GM19240 (cell line): ENCODE results near the gene MRPS6.

Experiments used
- DNase-seq: peaks from one replicate; pipeline ENCODE4 v3.0.0; 2011; ENCODE audit warnings: low spot score; ENCODE audit not compliant: insufficient read length

Gene MRPS6

DNA sequence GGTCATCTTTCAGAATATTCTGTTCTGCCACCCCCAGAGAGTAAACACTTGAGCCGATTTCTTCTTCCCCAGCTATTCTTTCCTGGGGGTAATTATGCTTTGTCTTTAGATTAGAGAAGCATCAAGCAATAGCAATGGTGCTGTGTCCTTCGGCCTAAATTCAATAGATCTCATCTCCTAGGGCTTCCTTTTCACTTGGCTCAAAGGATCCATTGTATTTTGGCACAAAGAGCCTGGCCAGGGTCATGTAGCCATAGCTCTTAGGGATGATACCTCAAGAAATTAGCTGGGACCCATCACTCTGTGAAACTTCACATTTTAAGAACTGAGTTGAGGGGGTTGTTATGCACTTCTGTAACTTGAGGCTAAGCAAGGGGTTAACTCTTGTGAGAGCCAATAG, 27.0 kb downstream of the MRPS6 start:
- DNase-seq, result no peak

DNA sequence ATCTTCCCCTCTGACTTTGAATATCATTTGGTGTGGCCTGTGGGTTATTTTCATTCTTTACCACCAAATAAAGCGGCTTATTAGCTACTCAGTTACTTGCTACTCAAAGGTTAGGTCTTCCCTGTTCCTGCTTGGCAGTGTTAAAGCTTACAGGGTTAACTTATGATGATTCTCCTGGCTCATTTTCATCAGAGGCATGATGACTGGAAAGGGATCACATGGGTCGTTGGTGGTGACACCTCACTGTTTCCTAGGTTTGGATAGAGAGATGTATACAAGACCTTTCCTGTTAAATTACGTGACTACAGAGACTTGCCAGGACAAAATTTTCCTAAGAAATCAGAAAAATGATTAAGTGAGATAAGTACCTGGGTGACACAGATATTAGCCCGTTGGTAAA, 27.4 kb downstream of the MRPS6 start:
- no peak for DNase-seq

DNA sequence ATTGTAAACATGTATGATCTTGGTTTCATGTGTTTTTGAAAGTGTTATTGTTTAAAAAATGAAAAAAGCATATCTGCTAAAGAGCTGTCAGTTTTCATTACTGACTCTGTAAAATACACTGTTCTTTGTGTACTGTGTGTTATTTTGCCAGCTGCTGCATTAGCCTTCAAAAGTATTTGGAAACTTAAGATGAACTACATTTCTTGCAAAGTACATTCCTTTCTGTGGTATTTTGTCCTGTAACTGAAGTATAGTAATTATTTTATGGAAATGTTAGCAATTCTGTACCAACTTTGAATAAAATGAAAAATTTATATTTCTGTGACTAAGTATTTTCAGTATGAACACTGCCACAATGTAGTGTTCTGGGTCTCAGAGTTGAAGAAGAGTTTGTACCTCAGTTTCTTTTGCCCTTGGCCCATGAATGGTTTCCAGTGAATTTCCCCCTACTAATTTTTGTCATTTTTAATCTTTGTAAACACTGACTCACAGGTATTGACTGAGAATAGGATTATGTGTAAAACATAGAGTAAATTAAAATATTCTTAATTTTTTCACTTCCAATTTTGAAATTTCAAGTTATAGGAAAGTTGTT, 32.7 kb downstream of the MRPS6 start:
- no peak for DNase-seq

DNA sequence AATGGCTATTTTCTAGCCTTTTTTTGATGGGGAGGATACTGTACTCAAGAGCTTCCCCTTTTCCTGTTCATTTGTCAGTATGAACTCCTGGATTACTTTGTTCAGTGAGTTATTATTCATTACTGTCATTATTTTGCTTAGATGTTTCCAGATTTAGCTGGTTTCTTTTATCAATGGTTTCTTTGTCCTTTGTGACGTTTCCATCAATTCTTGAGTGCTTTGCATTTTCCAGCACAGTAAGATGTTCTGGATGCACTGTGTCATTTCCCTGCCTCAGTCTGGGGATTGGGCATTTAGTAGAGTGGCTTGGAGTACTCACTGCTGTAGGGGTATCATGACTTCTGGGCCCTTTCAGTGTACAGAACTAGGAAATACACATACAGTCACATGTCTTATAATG, 34.2 kb downstream of the MRPS6 start:
- DNase-seq, result no peak

DNA sequence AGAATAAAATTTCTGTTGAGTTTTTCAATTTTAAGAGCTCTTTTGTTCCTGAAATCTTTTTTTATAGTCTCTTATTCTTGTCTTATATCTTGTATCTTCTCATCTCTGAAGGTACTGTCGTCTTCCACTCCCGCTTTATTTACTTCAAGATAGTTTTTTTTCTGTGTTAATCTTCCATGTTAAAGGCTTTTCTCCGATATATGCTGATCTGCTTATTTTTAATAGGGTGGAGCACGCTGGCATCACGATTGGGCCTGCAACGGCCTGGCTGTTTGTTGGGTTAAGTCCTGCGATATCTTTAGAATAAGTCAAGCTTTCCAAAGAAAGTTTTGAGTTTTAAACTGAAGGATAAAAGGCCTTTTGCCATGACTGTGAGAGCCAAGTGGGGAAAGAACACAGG, 35.7 kb downstream of the MRPS6 start:
- no peak for DNase-seq

DNA sequence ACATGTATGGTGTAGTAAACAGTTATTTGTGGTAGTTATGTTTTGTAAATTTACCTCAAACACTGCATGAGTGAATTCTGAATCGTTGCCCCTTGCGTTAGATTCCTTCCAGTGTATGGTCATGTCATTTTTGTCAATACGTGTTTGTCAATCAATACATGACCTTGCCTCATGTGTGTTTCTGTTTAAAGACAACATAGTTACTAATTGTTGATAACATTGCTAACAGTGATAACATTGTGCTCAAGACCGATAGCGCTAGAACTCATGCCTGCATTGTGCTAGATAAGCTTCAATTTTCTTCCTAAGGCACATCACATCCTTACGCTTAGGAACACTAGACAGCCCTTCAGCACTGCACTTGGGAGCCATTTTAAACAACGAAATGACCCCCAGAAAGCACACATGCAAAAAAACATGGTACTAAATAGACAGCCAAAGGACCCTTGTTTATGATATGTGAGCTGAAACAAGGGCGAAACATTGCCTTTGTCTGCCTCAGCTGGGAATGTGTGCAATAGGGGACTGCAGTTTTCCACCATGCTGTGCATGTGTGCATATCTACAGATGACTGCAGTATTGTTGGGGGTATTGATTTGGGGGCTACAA, 37.3 kb downstream of the MRPS6 start:
- DNase-seq, result no peak

DNA sequence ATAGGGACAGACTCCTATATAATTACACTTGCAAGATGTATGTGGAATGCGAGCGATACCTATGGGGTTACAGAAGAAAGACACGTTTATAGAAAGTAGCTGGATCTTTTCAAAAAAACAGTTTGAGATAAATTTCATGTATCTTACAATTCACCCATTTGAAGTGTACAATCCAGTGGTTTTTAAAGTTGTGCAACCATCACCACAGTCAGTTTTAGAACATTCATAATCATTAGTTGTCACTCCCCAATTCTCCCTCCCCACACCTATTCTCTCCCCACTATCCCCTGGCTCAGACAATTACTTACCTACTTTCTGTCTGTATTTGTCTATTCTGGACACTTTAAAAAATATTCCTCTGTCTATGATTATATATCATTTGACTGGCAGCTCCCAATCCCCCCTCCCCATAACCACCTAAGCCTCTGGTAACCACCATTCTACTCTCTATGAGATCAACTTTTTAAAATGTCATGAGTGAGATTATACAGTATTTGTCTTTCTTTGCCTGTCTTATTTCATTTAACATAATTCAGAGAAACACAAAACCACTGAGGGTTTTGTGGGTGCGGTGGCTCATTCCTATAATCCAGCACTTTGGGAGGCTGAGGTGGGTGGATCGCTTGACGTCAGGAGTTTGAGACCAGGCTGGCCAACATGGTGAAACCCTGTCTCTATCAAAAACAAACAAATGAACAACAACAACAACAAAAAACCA, 39.1 kb downstream of the MRPS6 start:
- no peak for DNase-seq

DNA sequence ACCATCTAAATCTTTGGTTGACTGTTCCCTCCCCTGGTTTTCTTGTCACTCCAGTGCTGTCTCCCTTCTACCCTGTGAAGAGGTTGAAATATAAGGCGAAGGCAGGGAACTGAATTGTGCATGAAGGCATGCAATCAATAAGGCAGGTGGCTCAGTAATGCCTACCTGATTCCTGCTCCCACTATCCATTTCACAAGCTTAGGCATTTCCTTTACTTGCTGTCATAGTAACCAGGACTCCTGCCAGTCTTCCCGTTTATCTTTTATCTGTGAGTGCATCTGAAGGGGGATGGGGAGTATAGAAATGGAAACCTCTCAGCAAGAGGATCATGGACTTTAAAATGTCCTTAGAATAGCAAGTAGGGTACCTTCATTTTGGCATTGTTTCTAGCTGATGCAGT, 40.5 kb downstream of the MRPS6 start:
- no peak for DNase-seq

DNA sequence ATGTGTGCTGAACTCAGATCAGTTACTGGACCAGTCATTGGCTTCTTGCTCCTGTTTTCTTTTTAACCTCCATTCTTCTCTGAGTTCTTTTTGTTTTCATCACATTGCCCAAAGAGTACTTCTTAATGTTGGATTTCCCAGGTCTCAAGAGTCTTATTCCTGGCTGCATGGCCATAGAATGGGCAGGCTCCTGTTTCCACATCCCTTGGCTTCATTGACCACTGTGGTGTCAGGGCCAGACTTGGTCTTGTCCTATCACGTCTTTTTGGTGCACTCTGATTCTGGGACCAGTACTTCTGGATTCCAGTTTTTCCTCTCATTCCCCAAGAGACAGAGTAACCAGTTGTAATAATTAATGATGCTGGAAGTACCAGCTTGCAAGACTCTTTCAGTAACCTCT, 41.8 kb downstream of the MRPS6 start:
- no peak for DNase-seq

DNA sequence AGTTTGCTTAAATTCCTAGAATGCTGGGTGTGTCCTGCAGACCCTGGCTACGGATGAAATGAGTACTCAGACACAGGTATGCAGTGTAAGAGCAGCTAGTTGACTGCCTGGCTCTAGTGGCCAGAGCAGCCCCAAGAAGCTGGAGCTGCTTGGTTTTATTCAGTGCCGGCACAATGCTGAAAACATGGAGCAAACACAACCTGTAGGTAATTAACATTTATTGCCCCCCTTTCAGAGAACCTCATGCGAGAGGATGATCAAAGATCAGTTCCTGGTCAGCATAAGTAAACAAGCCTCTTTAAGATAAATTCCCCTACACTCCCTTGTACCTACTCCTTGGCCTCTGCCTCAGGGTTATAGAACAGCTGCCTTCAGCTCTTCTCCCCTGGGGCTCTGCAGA, 43.2 kb downstream of the MRPS6 start:
- no peak for DNase-seq

DNA sequence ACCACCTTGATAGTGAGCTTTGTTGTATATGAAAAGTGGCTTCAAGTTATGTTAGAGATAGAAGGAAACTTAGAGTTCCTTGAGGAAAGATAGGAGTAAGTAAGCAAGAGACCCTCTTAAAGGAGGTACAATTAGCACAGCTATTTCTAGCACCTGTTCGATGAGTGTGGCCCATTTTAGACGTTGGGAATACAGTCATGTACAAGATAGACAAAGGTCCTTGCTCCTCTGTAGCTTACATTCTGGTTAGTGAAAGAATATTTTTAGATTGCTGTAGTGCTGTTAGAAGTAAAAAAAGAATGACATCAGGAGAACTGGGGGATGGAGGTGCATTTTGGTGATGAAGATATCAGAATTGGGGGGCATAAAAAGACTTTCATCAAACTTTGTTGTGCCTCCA, 47.5 kb downstream of the MRPS6 start:
- no peak for DNase-seq

DNA sequence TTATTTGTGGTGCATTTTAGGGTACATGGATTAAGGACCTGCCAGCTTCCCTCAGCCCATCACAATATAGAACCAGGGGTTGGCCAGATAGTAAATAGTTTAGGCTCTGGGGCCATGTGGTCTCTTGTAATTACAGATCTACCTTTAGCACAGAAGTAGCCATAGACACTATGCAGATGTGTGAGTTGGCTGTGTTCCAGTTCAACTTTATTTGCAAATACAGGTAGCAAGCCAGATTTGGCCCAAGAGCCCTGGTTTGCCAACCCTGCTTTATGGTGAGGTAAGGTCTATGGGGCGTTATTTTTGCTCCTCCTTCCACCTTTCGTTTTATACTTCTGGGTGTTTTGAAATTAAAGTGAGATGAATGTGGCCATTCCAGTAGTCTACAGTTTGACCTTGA, 48.7 kb downstream of the MRPS6 start:
- no peak for DNase-seq

DNA sequence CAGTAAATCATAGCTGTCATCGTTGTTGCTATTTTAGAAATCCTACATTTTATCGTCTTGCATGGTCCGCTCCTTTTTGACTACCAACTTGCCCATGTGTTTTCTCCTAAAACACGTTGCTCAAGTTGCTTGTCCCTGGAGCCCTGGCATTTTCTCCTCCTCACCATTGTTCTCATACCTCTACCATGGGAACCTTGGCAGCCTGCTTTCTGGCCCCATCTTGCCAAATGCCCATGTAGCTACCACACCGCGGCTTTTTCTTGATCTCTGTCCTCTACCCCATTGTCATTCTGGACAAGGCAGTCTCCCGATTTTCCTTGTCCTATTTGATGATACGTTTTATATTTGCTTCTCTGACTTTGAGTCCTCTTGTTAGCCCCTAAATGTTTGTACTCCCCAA, 50.2 kb downstream of the MRPS6 start:
- DNase-seq, result no peak

DNA sequence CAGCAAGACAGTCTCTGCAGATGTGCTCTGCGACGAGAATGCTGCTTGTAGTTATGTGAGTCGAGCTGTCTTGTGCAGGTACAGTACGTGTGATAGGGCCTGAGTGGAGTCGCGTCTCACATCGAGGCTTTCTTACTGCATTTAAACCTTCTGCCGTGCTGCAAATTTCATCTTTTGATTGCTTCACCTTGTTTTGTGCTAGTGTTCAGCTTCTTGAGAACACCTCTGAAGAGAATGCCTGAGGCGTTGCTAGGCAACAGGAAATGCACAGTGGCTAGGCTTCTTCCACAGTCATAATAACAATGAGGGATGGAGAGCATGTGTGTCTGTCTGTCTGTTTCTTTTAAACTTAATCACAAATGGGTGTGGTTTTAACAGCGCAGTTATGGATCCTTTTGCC, 52.9 kb downstream of the MRPS6 start:
- DNase-seq, result no peak

DNA sequence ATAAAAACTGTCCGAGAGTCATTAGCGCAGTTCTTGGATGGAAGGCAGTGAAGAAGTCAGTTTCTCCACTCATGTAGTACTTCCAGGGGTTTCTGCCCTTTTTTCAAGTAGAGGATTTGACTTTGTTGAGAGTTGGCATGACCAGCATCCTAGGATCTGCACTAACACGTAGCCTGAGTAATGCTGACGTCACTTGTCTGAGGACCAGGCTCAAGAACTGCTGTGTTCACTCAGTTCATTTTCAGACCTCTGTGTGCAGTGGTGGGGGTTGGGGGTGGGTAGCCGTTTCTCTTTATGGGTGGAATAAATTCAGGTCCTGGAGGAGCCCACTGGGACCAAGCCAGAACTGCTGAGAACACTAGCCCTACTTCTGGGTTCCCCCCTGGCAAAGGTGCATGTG, 53.3 kb downstream of the MRPS6 start:
- DNase-seq, result no peak

DNA sequence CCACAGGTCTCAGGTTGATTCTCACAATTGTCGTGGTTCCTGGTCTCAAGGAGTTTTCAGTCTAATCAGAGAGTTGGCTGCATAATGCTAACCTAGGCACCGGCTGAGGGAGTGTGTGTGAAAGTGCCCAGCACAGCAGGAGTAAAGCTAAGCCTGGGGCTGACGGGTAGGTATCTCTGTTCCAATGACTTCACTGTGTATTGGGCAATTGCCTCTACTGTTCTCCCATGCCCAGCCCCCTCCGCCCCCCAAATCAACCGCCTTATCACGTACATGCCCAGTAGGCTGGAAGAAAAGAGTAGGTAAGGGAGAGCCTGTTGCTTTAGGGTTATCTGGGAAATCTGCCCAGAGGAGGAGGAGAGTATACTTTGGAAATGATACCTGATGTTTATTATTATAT, 54.7 kb downstream of the MRPS6 start:
- DNase-seq, result no peak

DNA sequence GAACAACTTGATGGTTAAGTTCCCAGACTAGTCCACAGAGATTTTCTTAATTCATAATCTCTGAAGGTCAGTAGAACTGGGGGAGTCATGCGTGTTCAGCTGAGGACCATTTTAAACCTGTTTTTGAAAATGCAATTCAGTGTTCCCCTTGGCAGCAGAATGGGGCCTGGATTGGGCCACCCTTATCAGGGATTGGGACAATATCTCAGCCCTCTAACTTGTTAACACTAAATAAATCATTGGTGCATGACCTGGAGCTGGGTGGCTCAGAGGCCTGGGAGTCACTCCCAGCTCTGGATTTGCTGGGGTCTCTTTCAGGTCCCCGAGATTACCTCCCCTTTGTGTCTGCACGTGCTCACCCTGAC, 55.3 kb downstream of the MRPS6 start:
- no peak for DNase-seq

DNA sequence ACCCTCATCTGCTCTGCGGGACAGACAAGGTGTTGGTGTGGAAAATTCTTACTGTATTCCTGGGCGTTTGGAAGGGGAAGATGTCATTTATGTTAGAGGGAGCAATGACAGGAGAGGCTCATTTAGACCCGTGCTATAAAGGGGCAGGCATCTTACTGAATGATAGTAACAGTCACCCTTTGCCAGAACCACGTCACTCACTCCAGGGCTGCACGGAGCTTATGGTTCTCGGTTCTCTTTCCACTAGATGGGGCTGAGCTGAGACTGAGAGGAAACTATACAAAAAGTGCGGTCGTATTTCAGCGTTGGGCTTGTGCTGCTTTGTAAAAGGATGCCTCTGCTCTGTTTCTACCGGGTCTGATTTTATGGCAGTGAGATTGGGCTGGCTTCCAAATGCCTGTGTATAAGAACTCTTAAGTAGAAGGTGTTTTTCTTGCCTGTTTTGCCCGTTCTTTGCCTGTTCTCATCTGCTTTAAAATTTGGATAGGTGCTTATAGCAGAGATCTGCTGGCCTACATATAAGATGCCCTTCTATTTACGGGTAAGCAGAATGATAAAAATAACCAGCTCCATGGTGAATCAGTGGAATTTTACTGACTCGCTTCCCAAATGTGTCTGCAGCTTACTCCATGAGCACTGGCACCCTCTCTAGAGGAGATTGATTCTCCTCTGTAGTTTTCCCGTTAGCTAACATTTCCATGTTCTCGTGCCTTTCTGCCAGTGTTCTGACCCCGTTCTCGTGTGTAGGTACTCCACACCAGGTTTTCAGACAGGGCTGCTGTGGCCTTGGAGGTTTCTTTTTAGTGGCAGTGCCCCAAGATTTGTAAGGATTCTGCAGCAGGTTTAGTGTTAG, 55.9 kb downstream of the MRPS6 start:
- DNase-seq, result no peak

DNA sequence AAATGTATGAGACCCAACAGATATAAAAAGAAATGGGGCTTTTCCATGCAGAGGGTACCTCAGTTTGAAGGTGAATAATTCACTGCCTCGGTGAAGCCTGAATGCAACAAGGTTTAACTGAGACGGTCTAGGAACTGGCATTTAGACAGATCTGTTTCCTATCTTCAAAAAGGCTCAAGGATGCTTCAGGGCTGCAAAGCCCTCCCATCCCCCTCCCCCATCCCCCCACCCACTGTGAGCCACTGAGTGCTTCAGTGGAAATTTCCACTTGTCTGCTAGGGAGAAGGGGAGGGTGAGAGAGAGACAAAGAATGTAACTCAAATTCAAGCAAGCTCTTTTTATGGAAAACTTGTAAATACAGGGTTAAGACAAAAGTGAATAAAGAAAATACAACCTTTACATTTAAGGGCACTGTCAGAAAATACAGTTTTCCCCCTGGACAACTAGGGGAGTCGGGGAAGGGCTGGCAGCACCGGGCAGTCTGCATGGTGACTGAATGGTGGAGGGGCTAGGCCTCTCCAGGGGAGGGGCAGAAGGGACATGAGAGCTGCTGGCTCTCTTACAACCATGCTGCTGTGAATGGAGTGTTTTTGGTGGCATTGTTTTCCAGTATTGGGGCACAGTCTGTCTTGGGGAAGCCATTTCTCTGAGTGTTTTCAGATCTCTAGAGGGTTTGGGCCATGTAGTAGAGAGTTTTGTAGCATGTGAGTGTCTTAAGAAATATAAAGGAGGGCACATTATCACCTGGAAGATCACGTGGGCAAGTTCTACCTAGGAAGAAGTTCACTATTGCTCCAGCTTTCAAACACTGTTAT, 56.7 kb downstream of the MRPS6 start:
- no peak for DNase-seq

DNA sequence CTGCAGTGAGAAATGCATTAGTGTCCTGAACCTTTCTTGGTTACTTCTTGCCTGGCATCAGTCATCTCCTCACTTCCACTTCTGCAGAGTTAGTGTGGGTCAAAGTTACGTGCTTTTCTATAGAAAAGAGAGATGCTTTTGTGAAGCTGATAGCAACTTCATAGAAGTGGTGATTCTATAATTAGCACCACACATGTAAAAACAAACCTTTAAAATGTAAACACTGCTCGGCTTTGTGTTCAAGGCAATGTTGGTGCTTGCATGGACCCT, 57.3 kb downstream of the MRPS6 start:
- DNase-seq, result no peak

DNA sequence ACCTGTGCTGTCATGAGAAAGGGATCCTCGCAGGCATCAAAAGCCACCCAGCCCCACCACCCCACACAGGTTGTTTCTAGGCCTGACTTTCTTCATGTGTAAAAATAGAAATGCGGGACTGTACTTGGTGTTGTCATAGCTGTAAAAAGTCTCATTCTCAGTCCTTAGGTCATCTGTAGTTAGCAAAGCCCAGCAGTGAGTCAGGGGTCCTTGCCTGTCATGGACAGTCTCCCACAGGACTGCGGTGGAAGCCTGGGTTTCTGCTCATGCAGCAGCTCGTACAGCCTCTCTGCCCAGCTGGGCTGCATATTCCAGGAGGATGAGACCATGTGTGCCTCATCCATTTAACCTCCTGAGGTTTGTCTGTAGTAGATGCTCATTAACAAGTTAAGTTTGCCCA, 58.2 kb downstream of the MRPS6 start:
- no peak for DNase-seq

DNA sequence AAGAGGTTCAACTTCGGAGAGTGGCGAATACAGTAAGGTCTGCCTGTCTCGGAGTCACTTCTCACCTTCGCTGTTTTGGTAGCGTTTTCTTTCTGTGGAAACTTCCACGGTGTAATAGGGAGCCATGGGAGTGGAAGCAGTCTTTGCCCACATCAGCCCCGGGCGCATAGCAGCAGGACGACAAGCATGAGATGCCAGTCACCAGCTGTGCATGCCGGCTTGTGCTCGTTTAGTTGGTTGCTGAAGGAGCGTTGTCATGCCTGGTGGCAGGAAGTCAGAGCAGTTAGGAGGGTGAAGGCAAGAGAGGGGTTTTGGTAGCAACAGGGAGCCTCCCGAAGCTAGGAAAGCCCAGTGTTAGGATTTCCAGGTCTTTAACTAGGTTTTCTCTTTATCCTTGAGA, 58.8 kb downstream of the MRPS6 start:
- no peak for DNase-seq
